GM18909 (cell line): ENCODE measurements around the gene TIMM17A.

ENCODE experiments used
- ATAC-seq: cut with Tn5 transposase; IDR thresholded peaks from one replicate; pipeline ENCODE4 v1.9.1; 2021; ENCODE audit warnings: mild to moderate bottlenecking; ENCODE audit not compliant: unreplicated experiment, poor library complexity

TIMM17A gene

GRCh38 chr1:201982082-201982622 lies 26.8 kb downstream of the TIMM17A start:
- peak; percentile 15 for ATAC-seq

GRCh38 chr1:201982623-201983379 lies 27.5 kb downstream of the TIMM17A start, which contains the start of gene RNPEP:
TSS of gene RNPEP (plus strand) at chr1:201982648. CDS start at chr1:201982667, 19 bp downstream.
- ATAC-seq = peak; percentile 76

GRCh38 chr1:201983380-201983805 lies 28.1 kb downstream of the TIMM17A start:
- no peak for ATAC-seq

GRCh38 chr1:201984446-201984845 lies 29.1 kb downstream of the TIMM17A start:
- no peak for ATAC-seq

- no peak for ATAC-seq
Measured at GRCh38 chr1:201985355-201985754, 30.1 kb downstream of the TIMM17A start.

- no peak for ATAC-seq
Measured at GRCh38 chr1:201988601-201989000, 33.3 kb downstream of the TIMM17A start.

GRCh38 chr1:201989354-201990128 lies 34.2 kb downstream of the TIMM17A start:
- no peak for ATAC-seq

- no peak for ATAC-seq
Measured at GRCh38 chr1:201990427-201990826, 35.1 kb downstream of the TIMM17A start.

- no peak for ATAC-seq
Measured at GRCh38 chr1:201999625-202000238, 44.4 kb downstream of the TIMM17A start.

- ATAC-seq = no peak
Measured at GRCh38 chr1:202002507-202002906, 47.2 kb downstream of the TIMM17A start.

GRCh38 chr1:202004711-202005110 lies 49.4 kb downstream of the TIMM17A start:
- ATAC-seq = no peak

GRCh38 chr1:202005958-202006357 lies 50.7 kb downstream of the TIMM17A start:
- ATAC-seq = no peak

- no peak for ATAC-seq
Measured at GRCh38 chr1:202007304-202007703, 52.0 kb downstream of the TIMM17A start.

- ATAC-seq = no peak
Measured at GRCh38 chr1:202007805-202008489, 52.6 kb downstream of the TIMM17A start.

- ATAC-seq = peak; percentile 52
Measured at GRCh38 chr1:202009326-202010179, 54.2 kb downstream of the TIMM17A start.

- peak; percentile 85 for ATAC-seq
Measured at GRCh38 chr1:202010180-202011015, 55.1 kb downstream of the TIMM17A start, which contains the start of gene ELF3. TSS of gene ELF3 (plus strand) at chr1:202010587. CDS start at chr1:202011137, 550 bp downstream.

GRCh38 chr1:202011994-202012393 lies 56.7 kb downstream of the TIMM17A start:
- ATAC-seq = no peak
